Measurements from ENCODE around the gene STAC.
A peak's percentile ranks its signal among the peaks of the same experiment; 100 is the strongest.

STAC gene

DNA sequence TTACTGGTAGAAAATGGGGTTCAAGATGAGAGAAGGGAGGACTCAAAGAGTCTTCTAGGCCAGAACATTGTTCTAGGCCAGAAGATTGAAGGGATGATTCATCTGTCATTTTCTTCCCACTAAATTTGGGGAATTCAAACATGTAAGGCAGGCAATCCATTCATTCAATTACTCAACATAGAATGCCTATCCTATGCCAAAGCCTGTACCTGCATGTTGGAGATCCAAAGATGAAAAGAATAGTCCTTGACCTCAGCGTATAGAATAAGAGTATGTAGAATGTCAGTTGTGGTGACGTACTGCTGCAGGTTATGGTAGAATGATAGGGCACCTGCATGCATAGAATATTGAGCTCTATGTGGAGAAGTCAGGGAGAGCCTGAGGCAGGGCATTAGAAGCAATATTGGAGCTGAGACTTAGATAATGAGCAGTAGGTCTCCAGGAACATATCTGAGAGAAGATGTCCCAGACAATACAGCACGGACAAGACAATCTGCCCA lies 49.7 kb downstream of the STAC start:
- H3K4me3 ChIP-seq (replicated peaks; ENCODE audit: low read depth, low read length) = no peak overlapping the region
- DNase-seq (ENCODE audit: low read depth) = no peak
- TF ChIP-seq, protein P1, sequence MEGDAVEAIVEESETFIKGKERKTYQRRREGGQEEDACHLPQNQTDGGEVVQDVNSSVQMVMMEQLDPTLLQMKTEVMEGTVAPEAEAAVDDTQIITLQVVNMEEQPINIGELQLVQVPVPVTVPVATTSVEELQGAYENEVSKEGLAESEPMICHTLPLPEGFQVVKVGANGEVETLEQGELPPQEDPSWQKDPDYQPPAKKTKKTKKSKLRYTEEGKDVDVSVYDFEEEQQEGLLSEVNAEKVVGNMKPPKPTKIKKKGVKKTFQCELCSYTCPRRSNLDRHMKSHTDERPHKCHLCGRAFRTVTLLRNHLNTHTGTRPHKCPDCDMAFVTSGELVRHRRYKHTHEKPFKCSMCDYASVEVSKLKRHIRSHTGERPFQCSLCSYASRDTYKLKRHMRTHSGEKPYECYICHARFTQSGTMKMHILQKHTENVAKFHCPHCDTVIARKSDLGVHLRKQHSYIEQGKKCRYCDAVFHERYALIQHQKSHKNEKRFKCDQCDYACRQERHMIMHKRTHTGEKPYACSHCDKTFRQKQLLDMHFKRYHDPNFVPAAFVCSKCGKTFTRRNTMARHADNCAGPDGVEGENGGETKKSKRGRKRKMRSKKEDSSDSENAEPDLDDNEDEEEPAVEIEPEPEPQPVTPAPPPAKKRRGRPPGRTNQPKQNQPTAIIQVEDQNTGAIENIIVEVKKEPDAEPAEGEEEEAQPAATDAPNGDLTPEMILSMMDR (IDR thresholded peaks at IDR 0.05; ENCODE audit: low read length, missing control alignments) = no peak

- TF ChIP-seq, protein P1 (IDR thresholded peaks at IDR 0.05; ENCODE audit: low read length, missing control alignments) = no peak
- no peak for DNase-seq (ENCODE audit: low read depth)
- H3K4me3 ChIP-seq (replicated peaks; ENCODE audit: low read depth, low read length) = no peak overlapping the region
Measured at GRCh38 chr3:36433511-36433910, 53.2 kb downstream of the STAC start.

DNA sequence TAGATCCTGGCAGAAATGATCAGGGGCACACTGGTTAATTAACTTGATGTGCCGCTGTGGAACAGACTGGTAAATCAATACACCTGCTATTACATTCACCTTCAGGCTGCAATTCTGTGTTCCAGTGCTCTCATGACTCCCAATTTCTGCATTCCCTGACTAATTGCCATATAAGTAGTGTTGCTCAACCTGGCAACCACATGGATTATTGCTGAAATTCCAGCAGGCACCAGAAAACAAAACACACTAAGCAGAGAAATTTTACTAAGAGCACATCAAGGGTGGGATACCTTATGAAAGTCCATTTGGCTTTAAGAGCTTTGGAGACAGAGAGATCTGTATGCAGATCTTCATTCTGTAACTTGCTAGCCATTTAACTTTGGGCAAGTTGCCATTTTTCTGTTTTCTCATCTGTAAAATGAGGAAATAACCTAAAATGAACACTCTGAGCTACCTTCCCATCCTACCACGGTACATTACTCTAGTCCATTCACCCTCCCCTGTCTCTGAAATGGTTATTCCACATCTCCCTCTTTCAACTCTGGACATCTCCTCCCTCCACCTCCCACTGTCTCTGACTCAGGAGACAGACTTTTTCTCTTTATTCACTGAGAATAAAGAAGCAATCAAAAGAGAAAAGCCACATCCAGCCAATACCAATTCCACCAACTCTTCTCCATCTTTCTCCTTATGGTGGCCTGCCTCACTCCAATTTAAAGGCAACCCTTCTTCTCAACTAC lies 54.6 kb downstream of the STAC start:
- TF ChIP-seq, protein P1 (IDR thresholded peaks at IDR 0.05; ENCODE audit: low read length, missing control alignments) = no peak
- DNase-seq (ENCODE audit: low read depth) = peak; percentile 25
- H3K4me3 ChIP-seq (replicated peaks; ENCODE audit: low read depth, low read length) = no peak overlapping the region

GRCh38 chr3:36443028-36443686 lies 62.9 kb downstream of the STAC start:
- no peak for DNase-seq (ENCODE audit: low read depth)
- TF ChIP-seq, protein P1 (IDR thresholded peaks at IDR 0.05; ENCODE audit: low read length, missing control alignments) = no peak
- H3K4me3 ChIP-seq (replicated peaks; ENCODE audit: low read depth, low read length) = no peak overlapping the region

GRCh38 chr3:36444909-36445308 lies 64.6 kb downstream of the STAC start:
- DNase-seq (ENCODE audit: low read depth) = no peak
- TF ChIP-seq, protein P1 (IDR thresholded peaks at IDR 0.05; ENCODE audit: low read length, missing control alignments) = no peak
- H3K4me3 ChIP-seq (replicated peaks; ENCODE audit: low read depth, low read length) = no peak overlapping the region

DNA sequence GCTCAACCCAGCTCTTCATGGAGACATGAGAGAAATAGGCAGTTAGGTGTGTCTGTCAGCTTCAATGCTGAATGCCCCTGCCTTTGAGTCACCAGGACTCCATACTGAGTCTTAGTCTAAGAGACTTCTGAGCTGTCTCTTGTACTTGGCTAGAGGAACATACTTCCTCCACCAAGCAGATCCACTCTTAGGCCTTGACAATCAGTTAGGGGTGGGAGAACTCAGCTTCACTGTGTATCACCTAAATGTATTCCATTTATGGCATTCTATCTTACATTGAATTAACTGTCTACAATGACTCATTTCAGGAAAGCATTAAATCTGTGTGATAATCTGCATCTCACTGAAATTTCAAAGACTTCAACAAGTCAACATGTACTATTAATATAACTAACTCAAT lies 66.0 kb downstream of the STAC start:
- DNase-seq (ENCODE audit: low read depth) = no peak
- TF ChIP-seq, protein P1 (IDR thresholded peaks at IDR 0.05; ENCODE audit: low read length, missing control alignments) = no peak
- no peak overlapping the region for H3K4me3 ChIP-seq (replicated peaks; ENCODE audit: low read depth, low read length)
